HG03575 (cell line): ENCODE results near the gene USF3.
A peak's percentile ranks its signal among the peaks of the same experiment; 100 is the strongest.

ENCODE experiments used
- ATAC-seq: cut with Tn5 transposase; IDR thresholded peaks from one replicate; pipeline ENCODE4 v1.9.1; 2021; ENCODE audit not compliant: unreplicated experiment, insufficient number of reproducible peaks, low FRiP score; ENCODE audit errors: extremely low read depth

USF3 gene

GRCh38 chr3:113626503-113627371, 69.7 kb downstream of the USF3 start:
- ATAC-seq = no peak

GRCh38 chr3:113625834-113626233, 70.6 kb downstream of the USF3 start:
- ATAC-seq = no peak

DNA sequence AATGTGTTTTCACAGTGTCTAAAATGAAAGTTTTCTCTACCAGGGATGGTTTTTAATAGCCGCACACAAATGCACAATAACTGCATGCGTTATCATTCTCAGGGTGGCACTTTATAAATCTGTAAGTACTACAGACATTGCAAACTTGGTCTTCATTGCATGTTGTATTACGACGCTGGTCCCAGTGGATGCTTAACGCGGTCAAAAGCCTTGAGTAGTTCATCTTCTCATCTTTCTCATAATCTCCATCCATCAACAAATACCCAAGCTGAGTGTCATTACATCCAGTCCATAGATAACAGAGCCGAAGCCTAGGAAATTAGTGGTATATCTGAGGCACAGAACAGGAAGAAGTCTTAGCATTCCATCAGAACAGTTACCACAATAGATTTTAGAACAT, 72.6 kb downstream of the USF3 start:
- ATAC-seq = no peak

DNA sequence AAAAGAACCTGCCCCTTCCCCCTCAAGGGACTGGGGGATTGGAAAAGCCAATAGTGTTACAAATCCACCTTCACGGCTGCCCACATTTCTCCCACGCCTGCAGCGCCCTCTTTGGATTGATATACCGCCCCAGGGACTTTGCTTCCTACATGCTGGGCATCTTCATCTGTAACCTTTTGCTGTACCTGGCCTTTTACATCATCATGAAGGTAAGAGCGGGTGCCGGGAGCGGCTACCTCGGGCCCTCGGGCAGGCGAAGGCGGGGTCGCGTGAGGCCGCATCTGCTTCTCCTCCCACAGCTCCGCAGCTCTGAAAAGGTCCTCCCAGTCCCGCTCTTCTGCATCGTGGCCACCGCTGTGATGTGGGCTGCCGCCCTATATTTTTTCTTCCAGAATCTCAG, 73.1 kb downstream of the USF3 start:
- no peak for ATAC-seq

DNA sequence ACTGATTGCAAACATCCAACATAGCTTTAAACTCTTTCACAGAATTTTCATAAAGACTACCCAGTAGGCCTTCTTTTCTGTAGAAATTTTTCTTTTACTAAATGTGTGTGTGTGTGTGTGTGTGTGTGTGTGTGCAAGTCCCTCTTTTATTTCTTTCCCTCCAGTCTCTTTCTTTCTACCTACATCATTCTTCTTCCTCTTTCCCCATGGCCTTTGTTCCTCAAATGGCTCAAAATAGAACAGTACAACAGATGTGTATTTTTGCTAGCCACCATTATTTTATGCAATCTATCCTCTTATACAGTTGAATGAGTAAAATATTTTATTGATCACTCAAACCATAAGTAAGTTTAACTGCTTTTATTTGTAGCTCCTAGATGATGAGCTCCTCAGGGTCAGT, 76.4 kb downstream of the USF3 start:
- ATAC-seq = no peak

- ATAC-seq = no peak
Measured at GRCh38 chr3:113617726-113618125, 78.7 kb downstream of the USF3 start.

- no peak for ATAC-seq
Measured at GRCh38 chr3:113615976-113616375, 80.5 kb downstream of the USF3 start.

DNA sequence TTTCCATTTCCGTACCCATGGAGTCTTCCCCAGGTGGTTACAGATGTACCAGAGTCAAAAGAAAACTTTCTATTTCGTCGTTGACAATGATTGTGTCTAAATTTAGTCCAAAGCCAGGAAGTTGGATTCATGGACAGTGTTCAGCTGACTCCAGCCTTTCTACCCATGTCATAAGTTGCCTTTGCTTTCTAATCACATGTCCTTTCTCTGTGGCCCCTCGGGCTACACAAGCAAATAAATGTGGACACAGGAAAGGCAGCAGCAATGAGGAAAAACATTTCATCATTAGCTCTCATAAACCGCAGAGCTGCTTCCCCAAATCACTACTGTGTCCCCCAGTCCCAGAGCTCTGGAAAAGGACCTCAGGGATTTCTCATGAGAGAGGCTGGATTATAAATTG, 82.0 kb downstream of the USF3 start:
- no peak for ATAC-seq

- no peak for ATAC-seq
Measured at GRCh38 chr3:113607219-113607596, 89.2 kb downstream of the USF3 start.

DNA sequence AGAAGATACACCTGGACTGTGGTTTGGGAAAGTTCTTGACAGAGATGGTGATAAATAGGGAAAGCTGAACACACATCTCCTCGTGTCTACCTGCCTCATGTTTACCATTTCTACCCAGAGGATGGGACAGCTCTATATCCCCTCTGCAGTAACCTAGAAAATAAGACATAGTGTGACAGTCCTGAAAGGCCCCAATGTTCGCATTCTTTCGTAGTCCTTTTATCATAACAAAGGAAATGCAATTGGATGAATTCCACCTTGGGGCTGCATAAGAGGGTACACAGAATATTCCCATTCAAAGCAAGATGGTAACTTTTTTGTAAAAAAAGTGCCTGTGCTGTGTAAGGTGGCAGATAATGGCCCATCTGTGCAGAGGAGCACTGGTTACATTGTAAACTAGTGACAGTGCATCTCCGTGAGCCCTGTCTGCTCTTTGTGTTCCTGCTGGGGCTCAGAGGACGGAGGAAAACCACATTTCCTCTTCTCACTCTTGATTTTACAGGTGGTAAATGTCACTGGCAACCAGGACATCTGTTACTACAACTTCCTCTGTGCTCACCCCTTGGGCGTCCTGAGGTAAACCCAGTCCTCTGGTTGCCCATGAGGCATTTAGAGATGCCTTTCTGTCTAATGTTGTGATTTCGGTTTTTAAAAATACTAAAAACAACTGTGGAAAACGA, 89.8 kb downstream of the USF3 start:
- peak; percentile 97 for ATAC-seq

- ATAC-seq = no peak
Measured at GRCh38 chr3:113602836-113603235, 93.6 kb downstream of the USF3 start.

DNA sequence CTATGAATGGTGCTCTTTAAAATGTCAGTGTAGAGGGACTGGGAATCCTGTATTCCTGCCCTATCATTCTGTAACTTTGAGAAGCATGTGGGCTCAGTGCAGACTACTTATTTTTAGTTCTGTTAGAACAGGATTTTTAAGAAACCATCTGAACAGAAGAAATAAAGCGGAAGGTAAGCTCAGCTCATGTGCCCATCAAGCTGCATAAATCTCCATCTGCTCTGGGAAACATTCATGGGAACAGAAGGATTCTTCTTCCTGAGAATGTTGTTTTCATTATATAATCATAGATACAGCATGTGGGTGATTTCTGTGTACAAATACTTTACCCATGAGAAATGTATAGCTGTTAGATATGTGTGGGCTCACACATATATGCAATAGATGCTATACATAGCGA, 94.2 kb downstream of the USF3 start:
- ATAC-seq = no peak

DNA sequence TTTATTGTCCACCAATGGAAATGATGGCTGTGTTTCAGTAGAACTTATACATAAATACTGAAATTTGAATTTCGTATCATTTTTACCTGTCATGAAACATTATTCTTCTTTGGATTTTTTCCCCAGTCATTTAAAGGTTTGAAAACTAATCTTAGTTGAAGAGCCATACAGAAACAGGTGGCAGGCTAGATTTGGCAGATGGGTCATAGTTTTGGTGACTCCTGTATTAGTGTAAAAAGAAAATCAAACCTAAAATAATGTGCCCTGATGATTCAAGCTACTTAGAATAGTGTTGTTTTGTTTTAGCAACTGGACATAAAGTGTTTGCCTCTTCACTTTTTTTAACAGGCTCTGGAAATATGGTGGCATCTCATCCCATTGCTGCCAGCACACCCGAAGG, 95.2 kb downstream of the USF3 start:
- ATAC-seq = no peak

GRCh38 chr3:113600418-113601182, 95.8 kb downstream of the USF3 start:
- ATAC-seq = no peak
